ENCODE data around the gene SLFNL1. TPM values are rescaled to one million over a fixed set of nuclear protein-coding genes. Genes with fewer than 3 reads are reported as not detected.

The SLFNL1 gene
- total RNA-seq, 1 donor from 2014 or later: 0.08 TPM

- ATAC-seq: no peak
Measured at GRCh38 chr1:41020109-41020576, 1.4 kb downstream of the SLFNL1 start.

DNA sequence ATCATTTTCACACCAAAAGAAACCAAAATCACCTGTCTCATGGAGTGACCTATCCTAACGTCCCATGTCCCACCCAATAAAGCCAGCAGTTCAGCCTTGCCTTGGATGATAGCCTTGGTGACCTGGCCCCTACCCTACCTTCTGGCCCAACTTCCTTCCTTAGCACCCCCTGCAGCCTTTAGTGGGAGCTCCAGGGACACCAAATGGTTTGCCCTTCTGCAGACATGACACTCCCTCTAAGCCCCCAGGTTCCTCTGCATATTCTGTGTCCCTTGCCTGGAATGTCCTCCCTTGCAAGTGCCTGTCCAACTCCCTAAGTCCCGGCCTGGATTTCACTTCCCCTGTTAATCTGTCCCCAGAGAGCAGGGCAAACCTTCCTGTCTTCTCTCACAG is 2.2 kb downstream of the SLFNL1 start:
- no peak for ATAC-seq

DNA sequence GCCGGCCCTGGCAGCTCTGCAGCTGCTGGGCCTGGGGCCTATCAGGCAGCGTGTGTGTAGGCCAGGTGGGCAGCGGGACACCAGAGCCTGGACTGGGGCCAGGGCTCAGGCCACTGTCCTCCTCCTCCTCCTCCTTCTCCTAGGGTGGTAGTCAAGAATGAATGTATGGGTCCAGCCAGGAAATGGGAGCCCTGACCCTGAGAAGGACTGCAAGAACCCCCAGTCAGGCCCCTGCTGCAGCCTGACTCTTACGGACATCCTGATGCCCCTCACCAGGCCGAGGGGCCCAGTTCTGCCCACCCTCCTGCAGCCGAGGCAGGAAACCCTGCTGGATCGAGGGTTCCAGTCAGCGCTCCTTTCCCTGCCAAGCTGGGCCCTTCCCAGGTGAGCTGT is 3.5 kb downstream of the SLFNL1 start:
- ATAC-seq: no peak

GRCh38 chr1:41017141-41018017 is 4.1 kb downstream of the SLFNL1 start:
- no peak for ATAC-seq

DNA sequence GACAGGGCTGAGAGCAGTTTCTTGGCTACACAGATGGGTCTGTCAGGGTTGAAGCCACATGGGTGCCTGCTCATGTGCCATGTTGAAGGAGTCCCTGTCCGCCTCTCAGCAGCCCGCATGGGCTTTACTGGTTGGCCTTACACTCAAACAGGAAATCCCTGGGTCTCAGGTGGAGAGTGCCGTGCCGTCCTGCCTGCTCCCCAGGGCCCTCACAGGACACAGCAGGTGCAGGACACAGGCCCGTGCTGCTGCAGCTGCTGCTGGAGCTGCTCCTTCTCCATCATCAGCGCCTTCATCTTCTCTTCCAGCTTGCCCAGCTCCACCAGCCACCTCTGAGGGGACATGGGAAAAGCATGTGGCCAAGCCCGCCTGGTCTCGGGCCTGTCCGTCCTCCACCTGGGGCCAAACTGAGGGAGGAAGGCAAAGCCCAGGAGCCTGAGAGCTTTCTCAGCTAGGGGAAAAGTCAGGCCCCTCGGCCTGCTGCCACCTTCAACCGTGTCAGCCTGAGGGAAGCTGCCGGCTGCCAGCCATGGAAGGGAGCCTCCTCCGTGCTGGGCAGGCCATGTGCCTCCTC is 5.5 kb downstream of the SLFNL1 start:
- ATAC-seq: no peak

DNA sequence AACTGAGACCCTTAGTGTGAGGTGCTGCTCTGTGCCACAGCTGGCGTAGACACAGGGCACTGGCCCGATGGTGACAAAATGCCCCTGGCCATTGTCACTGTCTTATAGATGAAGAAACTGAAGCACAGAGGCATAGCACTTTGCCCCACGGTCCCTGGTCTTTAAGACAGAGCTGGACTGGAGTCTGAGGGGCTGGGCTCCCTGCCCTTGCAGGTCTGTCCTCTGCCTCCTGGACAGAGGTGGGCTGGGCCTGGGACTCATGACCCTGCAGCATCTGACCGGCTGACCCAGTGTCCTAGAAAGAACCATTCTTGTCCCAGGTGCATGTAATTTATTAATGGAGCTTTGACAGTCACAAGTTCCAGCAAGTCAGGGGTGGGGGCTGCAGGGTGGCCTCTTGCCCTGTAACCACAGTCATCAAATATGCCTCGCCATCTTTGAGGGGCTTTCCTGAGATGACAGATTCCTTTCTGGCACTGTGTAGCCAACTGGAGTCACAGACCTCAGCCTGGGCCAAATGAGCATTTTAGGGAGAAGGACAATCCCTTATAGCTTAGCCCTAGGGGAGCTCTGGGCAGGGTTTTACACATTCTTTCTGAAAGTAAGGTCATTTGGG is 6.1 kb downstream of the SLFNL1 start:
- no peak for ATAC-seq

- ATAC-seq: no peak
Measured at GRCh38 chr1:41014871-41015270, 6.7 kb downstream of the SLFNL1 start.

- peak; percentile 23 for ATAC-seq
Measured at GRCh38 chr1:41013796-41014195, 7.7 kb downstream of the SLFNL1 start.

GRCh38 chr1:41013024-41013423 is 8.5 kb downstream of the SLFNL1 start:
- ATAC-seq: no peak

DNA sequence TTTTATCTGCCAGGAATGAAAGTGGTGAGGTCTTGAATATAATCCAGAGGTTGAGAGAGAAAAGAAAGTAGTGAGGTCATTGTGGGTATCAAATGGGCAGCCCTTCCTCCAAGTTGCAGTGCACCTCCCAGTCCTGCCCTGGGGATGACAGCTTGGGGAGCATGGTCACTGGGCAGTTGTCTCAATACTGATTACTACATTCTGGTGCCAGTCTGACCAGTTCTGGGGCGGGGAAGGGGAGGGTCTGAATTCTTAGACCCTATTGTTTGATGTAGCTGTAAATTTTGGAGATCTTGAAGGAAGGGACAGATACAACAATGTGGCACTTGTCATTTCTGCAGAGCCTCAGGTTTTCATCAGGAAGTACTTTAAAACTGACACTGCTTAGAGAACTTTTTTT is 11.2 kb downstream of the SLFNL1 start:
- ATAC-seq: no peak

DNA sequence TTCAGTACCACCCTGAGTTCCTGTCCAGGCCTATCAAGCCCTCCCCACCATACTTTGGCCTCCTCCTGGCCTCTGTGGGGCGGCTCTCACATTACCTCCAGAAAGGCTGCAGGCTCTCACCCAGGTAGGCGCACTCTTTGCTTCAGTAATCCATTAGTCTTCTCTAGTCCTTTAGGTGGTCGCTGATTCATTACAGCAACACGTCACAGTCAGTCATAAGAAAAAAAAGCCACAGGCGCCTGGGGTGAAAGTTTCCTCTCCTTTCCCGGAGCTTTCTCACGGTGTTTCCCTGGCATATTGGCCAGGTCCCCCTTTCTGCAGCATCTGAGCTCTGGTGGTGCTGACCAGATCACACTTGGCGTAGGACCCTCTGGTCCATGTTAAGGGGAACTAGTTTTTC is 12.1 kb downstream of the SLFNL1 start:
- no peak for ATAC-seq

GRCh38 chr1:41006942-41007865 is 14.3 kb downstream of the SLFNL1 start:
- peak; percentile 91 for ATAC-seq

DNA sequence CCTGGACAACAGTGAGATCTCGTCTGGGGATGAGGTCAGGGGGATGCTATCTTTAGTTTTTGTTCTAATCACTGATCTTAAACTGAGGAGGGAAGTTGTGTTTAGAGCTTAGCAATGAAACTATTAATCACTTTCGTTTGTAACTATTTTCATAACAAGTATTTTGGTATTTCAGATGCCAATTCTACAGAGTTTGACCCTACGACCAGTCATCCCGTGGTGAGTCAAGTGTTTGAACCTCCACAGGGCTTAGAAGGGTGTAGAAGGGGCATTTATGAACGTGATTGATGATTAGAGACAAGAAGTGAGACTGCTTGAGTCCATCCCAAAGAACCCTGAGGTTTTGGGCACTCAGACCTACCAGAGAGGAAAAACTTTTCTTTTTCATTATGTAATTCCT is 15.6 kb downstream of the SLFNL1 start:
- no peak for ATAC-seq

- peak; percentile 81 for ATAC-seq
Measured at GRCh38 chr1:41003640-41004220, 17.8 kb downstream of the SLFNL1 start.

GRCh38 chr1:41003127-41003639 is 18.3 kb downstream of the SLFNL1 start:
- no peak for ATAC-seq

GRCh38 chr1:40998668-40999067 is 22.9 kb downstream of the SLFNL1 start:
- peak; percentile 76 for ATAC-seq

GRCh38 chr1:40997096-40997495 is 24.4 kb downstream of the SLFNL1 start:
- ATAC-seq: no peak

- no peak for ATAC-seq
Measured at GRCh38 chr1:40989066-40989465, 32.5 kb downstream of the SLFNL1 start.

- no peak for ATAC-seq
Measured at GRCh38 chr1:40988280-40988679, 33.2 kb downstream of the SLFNL1 start.

- ATAC-seq: no peak
Measured at GRCh38 chr1:40987439-40988276, 33.9 kb downstream of the SLFNL1 start.

DNA sequence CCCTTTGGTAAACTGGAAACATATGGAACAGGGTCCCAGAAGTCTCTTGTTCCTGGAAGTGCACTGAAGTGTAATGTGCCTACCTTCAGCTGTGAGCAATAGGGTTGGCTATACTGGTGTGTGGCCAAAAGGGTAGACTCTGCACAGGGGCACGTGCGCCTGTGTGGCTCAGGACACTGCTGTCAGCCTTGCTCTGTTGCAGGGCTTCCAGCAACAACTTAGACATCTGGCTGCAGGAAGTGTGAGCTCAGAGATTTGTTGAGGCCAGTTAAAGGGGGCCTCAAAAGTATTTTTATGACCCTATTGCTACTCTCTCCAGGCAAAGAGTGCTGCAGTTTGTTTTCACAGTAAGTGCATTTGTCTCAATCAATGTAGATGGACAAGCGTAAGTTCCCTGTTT is 34.6 kb downstream of the SLFNL1 start:
- no peak for ATAC-seq
